SK-N-SH (cell line): ENCODE data around the gene IGHMBP2.

Experiments used
- EZH2phosphoT487 ChIP-seq: fragments of 200-600 bp; sonication (generic); IDR thresholded peaks from 2 replicates; pipeline ENCODE4 v1.6.1; 2017; ENCODE audit warnings: low read depth, mixed run types, mild to moderate bottlenecking, antibody characterized with exemption, moderate library complexity, borderline replicate concordance
- MXI1 ChIP-seq: IDR thresholded peaks from 2 replicates; pipeline ENCODE4 v1.6.1; 2012; ENCODE audit warnings: mild to moderate bottlenecking, low read depth, low read length, improper control_type of control experiment
- NFIC ChIP-seq: IDR thresholded peaks from 2 replicates; pipeline ENCODE4 v1.4.0; 2012; ENCODE audit warnings: borderline replicate concordance
- TF ChIP-seq, protein P1 (sequence below): fragments of 200-600 bp; sonication (generic); IDR thresholded peaks from 2 replicates; pipeline ENCODE4 v1.6.1; 2017; ENCODE audit warnings: antibody characterized with exemption, mild to moderate bottlenecking, moderate library complexity

DNA sequence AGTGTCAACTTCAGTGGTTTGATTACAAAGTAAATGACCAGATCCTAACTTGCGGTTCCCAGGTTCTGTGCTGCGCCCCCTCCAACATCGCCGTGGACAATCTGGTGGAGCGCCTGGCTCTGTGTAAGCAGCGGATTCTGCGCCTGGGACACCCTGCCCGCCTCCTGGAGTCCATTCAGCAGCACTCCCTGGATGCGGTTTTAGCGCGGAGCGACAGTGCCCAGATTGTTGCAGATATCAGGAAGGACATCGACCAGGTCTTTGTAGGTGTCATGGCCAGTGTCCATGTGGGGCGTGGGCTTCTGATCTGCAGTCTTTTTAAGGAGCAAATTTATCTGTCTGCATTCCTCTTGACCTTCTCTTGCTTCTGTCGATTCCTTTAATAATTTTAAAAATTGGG, 11.1 kb downstream of the IGHMBP2 start:
- no peak for TF ChIP-seq MXI1
- TF ChIP-seq, protein P1, sequence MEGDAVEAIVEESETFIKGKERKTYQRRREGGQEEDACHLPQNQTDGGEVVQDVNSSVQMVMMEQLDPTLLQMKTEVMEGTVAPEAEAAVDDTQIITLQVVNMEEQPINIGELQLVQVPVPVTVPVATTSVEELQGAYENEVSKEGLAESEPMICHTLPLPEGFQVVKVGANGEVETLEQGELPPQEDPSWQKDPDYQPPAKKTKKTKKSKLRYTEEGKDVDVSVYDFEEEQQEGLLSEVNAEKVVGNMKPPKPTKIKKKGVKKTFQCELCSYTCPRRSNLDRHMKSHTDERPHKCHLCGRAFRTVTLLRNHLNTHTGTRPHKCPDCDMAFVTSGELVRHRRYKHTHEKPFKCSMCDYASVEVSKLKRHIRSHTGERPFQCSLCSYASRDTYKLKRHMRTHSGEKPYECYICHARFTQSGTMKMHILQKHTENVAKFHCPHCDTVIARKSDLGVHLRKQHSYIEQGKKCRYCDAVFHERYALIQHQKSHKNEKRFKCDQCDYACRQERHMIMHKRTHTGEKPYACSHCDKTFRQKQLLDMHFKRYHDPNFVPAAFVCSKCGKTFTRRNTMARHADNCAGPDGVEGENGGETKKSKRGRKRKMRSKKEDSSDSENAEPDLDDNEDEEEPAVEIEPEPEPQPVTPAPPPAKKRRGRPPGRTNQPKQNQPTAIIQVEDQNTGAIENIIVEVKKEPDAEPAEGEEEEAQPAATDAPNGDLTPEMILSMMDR: no peak
- TF ChIP-seq NFIC: no peak
- TF ChIP-seq EZH2phosphoT487: no peak
